LNCaP clone FGC (cell line): ENCODE data around the gene CD19.

Source experiments
- DNase-seq: peaks from one replicate; pipeline ENCODE4 v3.0.0-alpha.2; 2011; ENCODE audit warnings: low read depth
- H3K4me3 ChIP-seq: 2 replicates; pipeline ENCODE4 v1.5.1; 2011; ENCODE audit warnings: mild to moderate bottlenecking, low read depth, low read length, control low read depth
- CTCF ChIP-seq: IDR thresholded peaks from 2 replicates; pipeline ENCODE4 v1.5.1; 2012; ENCODE audit warnings: mild to moderate bottlenecking; ENCODE audit not compliant: control insufficient read depth, insufficient read depth; ENCODE audit errors: extremely low read depth

Gene CD19

GRCh38 chr16:28980929-28981328 is 49.2 kb downstream of the CD19 start:
- no peak for DNase-seq
- TF ChIP-seq CTCF: no peak

GRCh38 chr16:28981517-28981916 is 49.7 kb downstream of the CD19 start:
- peak; percentile 22; the same call in 1 of the 2 replicates for TF ChIP-seq CTCF
- no peak overlapping the region for H3K4me3 ChIP-seq
- DNase-seq: no peak

More at GRCh38 chr16:28980929-28981328, 49.2 kb downstream of the CD19 start:
- H3K4me3 ChIP-seq: no peak overlapping the region

GRCh38 chr16:28982418-28982817 is 50.6 kb downstream of the CD19 start:
- TF ChIP-seq CTCF: no peak
- H3K4me3 ChIP-seq: no peak overlapping the region
- DNase-seq: no peak

- H3K4me3 ChIP-seq: no peak overlapping the region
- DNase-seq: no peak
- TF ChIP-seq CTCF: no peak
Measured at GRCh38 chr16:28982949-28983348, 51.2 kb downstream of the CD19 start.

GRCh38 chr16:28983644-28984043 is 51.9 kb downstream of the CD19 start:
- TF ChIP-seq CTCF: no peak
- no peak for DNase-seq
- no peak overlapping the region for H3K4me3 ChIP-seq

- no peak for TF ChIP-seq CTCF
- no peak for DNase-seq
- no peak overlapping the region for H3K4me3 ChIP-seq
Measured at GRCh38 chr16:28984091-28984490, 52.3 kb downstream of the CD19 start.

- no peak within 1 kb of the TSS for H3K4me3 ChIP-seq
- no peak for DNase-seq
- no peak for TF ChIP-seq CTCF
Measured at GRCh38 chr16:28984619-28985135, 52.9 kb downstream of the CD19 start, which contains the start of gene LAT. Gene LAT (plus strand): TSS chr16:28985052. CDS start chr16:28985418, 366 bp downstream.
